IPS DF 6.9 (cell line): ENCODE data around the gene AK5.
A peak's percentile ranks its signal among the peaks of the same experiment; 100 is the strongest.
"Not testable (repeated sequence)": the region's sequence is repeated elsewhere in the genome, so short reads cannot be mapped to it uniquely, and the experiment has no call there.

Source experiments
- DNase-seq: peaks from one replicate; pipeline ENCODE4 v3.0.0-alpha.2; 2013; ENCODE audit warnings: low read depth, low spot score
- H3K27ac ChIP-seq: one replicate; pipeline ENCODE4 v1.5.1; 2013; ENCODE audit warnings: low read length, control low read depth
- H3K27me3 ChIP-seq: 2 replicates; pipeline ENCODE4 v1.6.1; 2013; ENCODE audit warnings: mild to moderate bottlenecking, low read length; ENCODE audit not compliant: control insufficient read depth, insufficient read depth
- H3K36me3 ChIP-seq: 2 replicates; pipeline ENCODE4 v1.6.1; 2013; ENCODE audit warnings: low read length; ENCODE audit not compliant: control insufficient read depth, insufficient read depth
- H3K4me1 ChIP-seq: 2 replicates; pipeline ENCODE4 v1.6.1; 2013; ENCODE audit warnings: low read length; ENCODE audit not compliant: control insufficient read depth, insufficient read depth
- H3K4me3 ChIP-seq: 2 replicates; pipeline ENCODE4 v1.5.1; 2013; ENCODE audit warnings: mild to moderate bottlenecking, low read length
- H3K9me3 ChIP-seq: 2 replicates; pipeline ENCODE4 v1.6.1; 2013; ENCODE audit warnings: low read length, inconsistent platforms; ENCODE audit not compliant: control insufficient read depth, insufficient read depth
- WGBS: extraction: QIAGEN DNeasy Blood & Tissue Kit; methylation state at CpG from one replicate; pipeline ENCODE4 v1.1.7; 2013; ENCODE audit warnings: mixed read lengths, missing lambda C conversion rate; ENCODE audit not compliant: insufficient read length, insufficient coverage; 5-methylcytosine and 5-hydroxymethylcytosine counted together

The AK5 gene

GRCh38 chr1:77283701-77284425 lies 2.0 kb downstream of the AK5 start:
- Histone ChIP-seq H3K36me3 (no peaks in the 10 kb centered on the region), H3K4me3 (no peak overlapping the region), H3K4me1 (no peaks in the 10 kb centered on the region; the same call in 1 of the 2 replicates), H3K9me3 (no peaks in the 10 kb centered on the region), H3K27me3 (peaks cover 10% of the 10 kb centered on the region; the same call in 1 of the 2 replicates), H3K27ac (no peak overlapping the region)
- no peak for DNase-seq
- WGBS: no CpG with 5 or more reads among the region's 6 CpGs

GRCh38 chr1:77287535-77287934 lies 5.7 kb downstream of the AK5 start:
- no peak for DNase-seq
- WGBS: no CpG with 5 or more reads among the region's 5 CpGs
- Histone ChIP-seq H3K4me3 (no peak overlapping the region), H3K36me3 (no peaks in the 10 kb centered on the region), H3K27me3 (no peaks in the 10 kb centered on the region), H3K9me3 (no peaks in the 10 kb centered on the region), H3K27ac (no peak overlapping the region), H3K4me1 (no peaks in the 10 kb centered on the region; the same call in 1 of the 2 replicates)

- DNase-seq: no peak
- WGBS: no CpG with 5 or more reads among the region's 1 CpG
- no peak overlapping the region for H3K27ac ChIP-seq
- no peak overlapping the region for H3K4me3 ChIP-seq
- no peaks in the 10 kb centered on the region for H3K36me3 ChIP-seq
- H3K9me3 ChIP-seq: no peaks in the 10 kb centered on the region
- no peaks in the 10 kb centered on the region for H3K27me3 ChIP-seq
- H3K4me1 ChIP-seq: no peaks in the 10 kb centered on the region; the same call in 1 of the 2 replicates
Observed at GRCh38 chr1:77288275-77288674, 6.5 kb downstream of the AK5 start.

GRCh38 chr1:77290576-77290975 lies 8.8 kb downstream of the AK5 start:
- no peaks in the 10 kb centered on the region for H3K9me3 ChIP-seq
- H3K4me3 ChIP-seq: no peak overlapping the region
- no peaks in the 10 kb centered on the region for H3K4me1 ChIP-seq
- H3K27me3 ChIP-seq: no peaks in the 10 kb centered on the region
- no peak overlapping the region for H3K27ac ChIP-seq
- no peaks in the 10 kb centered on the region for H3K36me3 ChIP-seq
- no peak for DNase-seq

GRCh38 chr1:77292551-77292950 lies 10.7 kb downstream of the AK5 start:
- H3K9me3 ChIP-seq: no peaks in the 10 kb centered on the region
- no peaks in the 10 kb centered on the region for H3K36me3 ChIP-seq
- no peak for DNase-seq
- H3K27me3 ChIP-seq: no peaks in the 10 kb centered on the region
- H3K4me3 ChIP-seq: no peak overlapping the region
- no peak overlapping the region for H3K27ac ChIP-seq
- H3K4me1 ChIP-seq: no peaks in the 10 kb centered on the region
- no CpG with 5 or more reads among the region's 4 CpGs for WGBS

- Histone ChIP-seq H3K9me3 (no peaks in the 10 kb centered on the region), H3K36me3 (no peaks in the 10 kb centered on the region), H3K27me3 (no peaks in the 10 kb centered on the region), H3K4me3 (no peak overlapping the region), H3K4me1 (no peaks in the 10 kb centered on the region), H3K27ac (no peak overlapping the region)
- WGBS: no CpG with 5 or more reads among the region's 1 CpG
- DNase-seq: no peak
Observed at GRCh38 chr1:77300566-77300965, 18.7 kb downstream of the AK5 start.

- Histone ChIP-seq H3K9me3 (no peaks in the 10 kb centered on the region), H3K4me3 (no peak overlapping the region), H3K27me3 (no peaks in the 10 kb centered on the region), H3K4me1 (no peaks in the 10 kb centered on the region), H3K27ac (no peak overlapping the region), H3K36me3 (no peaks in the 10 kb centered on the region)
- no CpG with 5 or more reads among the region's 3 CpGs for WGBS
- DNase-seq: no peak
Observed at GRCh38 chr1:77303387-77303786, 21.6 kb downstream of the AK5 start.

- H3K27ac ChIP-seq: no peak overlapping the region
- no peak for DNase-seq
- no peaks in the 10 kb centered on the region for H3K36me3 ChIP-seq
- no peak overlapping the region for H3K4me3 ChIP-seq
- H3K4me1 ChIP-seq: no peaks in the 10 kb centered on the region
- H3K9me3 ChIP-seq: no peaks in the 10 kb centered on the region
- no peaks in the 10 kb centered on the region for H3K27me3 ChIP-seq
- WGBS: no CpG with 5 or more reads among the region's 8 CpGs
Observed at GRCh38 chr1:77308889-77309621, 27.2 kb downstream of the AK5 start.

GRCh38 chr1:77310924-77311323 lies 29.1 kb downstream of the AK5 start:
- Histone ChIP-seq H3K27me3 (no peaks in the 10 kb centered on the region), H3K36me3 (no peaks in the 10 kb centered on the region), H3K4me1 (no peaks in the 10 kb centered on the region), H3K9me3 (no peaks in the 10 kb centered on the region), H3K27ac (no peak overlapping the region), H3K4me3 (no peak overlapping the region)
- no peak for DNase-seq
- WGBS: no CpG with 5 or more reads among the region's 3 CpGs

- no CpG with 5 or more reads among the region's 5 CpGs for WGBS
- not testable (repeated sequence) for H3K27ac ChIP-seq, H3K4me1 ChIP-seq, H3K4me3 ChIP-seq, H3K9me3 ChIP-seq, H3K36me3 ChIP-seq, H3K27me3 ChIP-seq, DNase-seq
Observed at GRCh38 chr1:77312364-77312763, 30.5 kb downstream of the AK5 start.

GRCh38 chr1:77313491-77313890 lies 31.7 kb downstream of the AK5 start:
- Histone ChIP-seq H3K4me3 (no peak overlapping the region), H3K9me3 (no peaks in the 10 kb centered on the region), H3K27me3 (no peaks in the 10 kb centered on the region), H3K27ac (no peak overlapping the region), H3K36me3 (no peaks in the 10 kb centered on the region), H3K4me1 (0 out of 2 replicates have a peak, but pooled peaks cover 1% of the 10 kb centered on the region)
- peak; percentile 43 for DNase-seq
- WGBS: no CpG with 5 or more reads among the region's 8 CpGs
